Suprapubic skin (tissue), 4 donors: ENCODE data around the gene KDSR. TPM values are rescaled to one million over a fixed set of nuclear protein-coding genes. Genes with fewer than 3 reads are reported as not detected.
"Not testable (repeated sequence)": the region's sequence is repeated elsewhere in the genome, so short reads cannot be mapped to it uniquely, and the experiment has no call there.

Experiments used
- DNase-seq, 2 donors: peaks; one replicate each; pipeline ENCODE4 v3.0.0-alpha.2; 2019; ENCODE audit warnings: low spot score in 2 of 2
- H3K27ac ChIP-seq: fragments of 200-600 bp; sonication (generic); one replicate; pipeline ENCODE4 v1.5.1; 2019
- H3K27me3 ChIP-seq: fragments of 200-600 bp; sonication (generic); one replicate; pipeline ENCODE4 v1.5.1; 2019
- H3K36me3 ChIP-seq: fragments of 200-600 bp; sonication (generic); one replicate; pipeline ENCODE4 v1.5.1; 2019
- H3K4me1 ChIP-seq: fragments of 200-600 bp; sonication (generic); one replicate; pipeline ENCODE4 v1.5.1; 2019
- H3K4me3 ChIP-seq: fragments of 200-600 bp; sonication (generic); one replicate; pipeline ENCODE4 v1.5.1; 2019; ENCODE audit warnings: mild to moderate bottlenecking
- H3K9me3 ChIP-seq: fragments of 200-600 bp; sonication (generic); one replicate; pipeline ENCODE4 v1.5.1; 2019
- CTCF ChIP-seq, 2 donors: fragments of 200-600 bp in 1 of 2; fragments of 450-650 bp in 1 of 2; sonication (generic) in 1 of 2; IDR thresholded peaks; one replicate each; pipeline ENCODE4 v1.5.1; 2016 to 2019; ENCODE audit warnings: antibody characterized with exemption in 2 of 2, mild to moderate bottlenecking in 1 of 2, moderate library complexity in 1 of 2
- EP300 ChIP-seq: sonication (generic); formaldehyde crosslinking; IDR thresholded peaks from one replicate; pipeline ENCODE4 v1.6.1; 2017; ENCODE audit warnings: antibody characterized with exemption
- POLR2A ChIP-seq, 2 donors: fragments of 450-650 bp; IDR thresholded peaks; one replicate each; pipeline ENCODE4 v1.6.1; 2017; ENCODE audit warnings: antibody characterized with exemption in 2 of 2, mild to moderate bottlenecking in 2 of 2, moderate library complexity in 2 of 2
- POLR2AphosphoS5 ChIP-seq, 3 donors: sonication (generic); formaldehyde crosslinking; IDR thresholded peaks; one replicate each; pipeline ENCODE4 v1.6.1; 2017; ENCODE audit warnings: antibody characterized with exemption in 3 of 3
- WGBS: methylation state at CpG from one replicate; pipeline ENCODE4 v1.1.5; 2018; 5-methylcytosine and 5-hydroxymethylcytosine counted together
- total RNA-seq, 4 donors: library from RNA; depleted of rRNA; stranded (reverse); fragments of >200 nt; gene quantifications; one replicate each; pipeline ENCODE4 v1.1.0, GENCODE V29; 2016

KDSR gene
- total RNA-seq, 4 donors from 2014 or later, result 65.4 to 115 (median 79.7) TPM

GRCh38 chr18:63365876-63366212 lies 1.2 kb downstream of the KDSR start:
- Histone ChIP-seq H3K27ac (peak overlapping the region; percentile 99), H3K9me3 (no peaks in the 10 kb centered on the region), H3K4me1 (peaks cover 29% of the 10 kb centered on the region), H3K36me3 (peaks cover 16% of the 10 kb centered on the region), H3K27me3 (no peaks in the 10 kb centered on the region), H3K4me3 (peak overlapping the region; percentile 98)
- TF ChIP-seq EP300, result no peak
- TF ChIP-seq POLR2AphosphoS5 (IDR thresholded peaks at IDR 0.05), result no peak
- TF ChIP-seq POLR2A (IDR thresholded peaks at IDR 0.05), result no peak
- TF ChIP-seq CTCF (IDR thresholded peaks at IDR 0.05), result no peak
- no peak for DNase-seq
- under 1% methylated on average over 12 of the region's 12 CpGs for WGBS

GRCh38 chr18:63363951-63364350 lies 3.1 kb downstream of the KDSR start:
- Histone ChIP-seq H3K27me3 (no peaks in the 10 kb centered on the region), H3K9me3 (no peaks in the 10 kb centered on the region), H3K4me3 (no peak overlapping the region), H3K27ac (no peak overlapping the region), H3K4me1 (peaks cover 29% of the 10 kb centered on the region), H3K36me3 (peaks cover 34% of the 10 kb centered on the region)
- TF ChIP-seq POLR2AphosphoS5 (IDR thresholded peaks at IDR 0.05) (no peak), EP300 (no peak), POLR2A (IDR thresholded peaks at IDR 0.05) (no peak), CTCF (IDR thresholded peaks at IDR 0.05) (no peak)
- no peak for DNase-seq
- WGBS, result 55% methylated on average over 2 of the region's 2 CpGs

- not testable (repeated sequence) for DNase-seq, H3K4me3 ChIP-seq, H3K27me3 ChIP-seq, H3K9me3 ChIP-seq, H3K27ac ChIP-seq
- peaks cover 40% of the 10 kb centered on the region for H3K36me3 ChIP-seq
- 100% methylated on average over 2 of the region's 2 CpGs for WGBS
- peaks cover 29% of the 10 kb centered on the region for H3K4me1 ChIP-seq
Measured at GRCh38 chr18:63363420-63363819, 3.6 kb downstream of the KDSR start.

- Histone ChIP-seq H3K27ac (no peak overlapping the region), H3K36me3 (peaks cover 90% of the 10 kb centered on the region), H3K4me3 (no peak overlapping the region), H3K9me3 (no peaks in the 10 kb centered on the region), H3K4me1 (no peaks in the 10 kb centered on the region), H3K27me3 (no peaks in the 10 kb centered on the region)
- DNase-seq, result no peak
- TF ChIP-seq POLR2AphosphoS5 (IDR thresholded peaks at IDR 0.05), result no peak
- no peak for TF ChIP-seq CTCF (IDR thresholded peaks at IDR 0.05)
- no peak for TF ChIP-seq POLR2A (IDR thresholded peaks at IDR 0.05)
- no peak for TF ChIP-seq EP300
- 61% methylated on average over 7 of the region's 7 CpGs for WGBS
Measured at GRCh38 chr18:63356272-63356896, 10.6 kb downstream of the KDSR start.

GRCh38 chr18:63350230-63350629 lies 16.8 kb downstream of the KDSR start:
- no peak overlapping the region for H3K27ac ChIP-seq
- no peaks in the 10 kb centered on the region for H3K9me3 ChIP-seq
- no peak overlapping the region for H3K4me3 ChIP-seq
- peaks cover 75% of the 10 kb centered on the region for H3K36me3 ChIP-seq
- DNase-seq, result no peak
- 46% methylated on average over 2 of the region's 2 CpGs for WGBS
- no peak for TF ChIP-seq EP300
- no peak for TF ChIP-seq POLR2AphosphoS5 (IDR thresholded peaks at IDR 0.05)
- no peak for TF ChIP-seq CTCF (IDR thresholded peaks at IDR 0.05)
- no peak for TF ChIP-seq POLR2A (IDR thresholded peaks at IDR 0.05)
- H3K27me3 ChIP-seq, result no peaks in the 10 kb centered on the region
- peaks cover 24% of the 10 kb centered on the region for H3K4me1 ChIP-seq
